ENCODE measurements around the gene MYCBP2. TPM values are rescaled to one million over a fixed set of nuclear protein-coding genes. Genes with fewer than 3 reads are reported as not detected.
A peak's percentile ranks its signal among the peaks of the same experiment; 100 is the strongest.
"Not testable (repeated sequence)": the region's sequence is repeated elsewhere in the genome, so short reads cannot be mapped to it uniquely, and the experiment has no call there.

Gene MYCBP2
- polyA plus RNA-seq, 2 of the 4 experiments (the other 2 are of a cell fraction): 15.8 to 37.8 TPM

- FAIRE-seq (no peak), DNase-seq (ENCODE audit: low read depth in 1 of 2, low spot score in 1 of 2) (no peak), ATAC-seq (no peak)
- TF ChIP-seq FOSL2 (IDR thresholded peaks at IDR 0.05) (no peak), FOSL2 (CRISPR knock-in tag; IDR thresholded peaks at IDR 0.05) (no peak), BCL3 (IDR thresholded peaks at IDR 0.05) (no peak), HOXB13 (CRISPR knock-in tag; IDR thresholded peaks at IDR 0.05; ENCODE audit: low read depth) (no peak), FOSB (CRISPR knock-in tag; IDR thresholded peaks at IDR 0.05) (no peak), HOXA7 (CRISPR knock-in tag; IDR thresholded peaks at IDR 0.05) (no peak), JUN (IDR thresholded peaks at IDR 0.05) (no peak), SREBF2 (IDR thresholded peaks at IDR 0.05) (no peak), EHMT2 (IDR thresholded peaks at IDR 0.05; ENCODE audit: low read depth) (no peak), TP53 (CRISPR knock-in tag; IDR thresholded peaks at IDR 0.05) (no peak), BHLHE40 (IDR thresholded peaks at IDR 0.05; ENCODE audit: low read depth, low read length) (no peak)
- no peak overlapping the region for H3K27ac ChIP-seq
- no peaks in the 10 kb centered on the region for H3K9me3 ChIP-seq
- no peaks in the 10 kb centered on the region for H3K4me1 ChIP-seq
- CTCF ChIA-PET: no interaction called here
- POLR2A ChIA-PET: no interaction called here
- WGBS (ENCODE audit: missing lambda C conversion rate): 95% methylated on average over 2 of the region's 2 CpGs
- H3K4me3 ChIP-seq: no peak overlapping the region
- no peak overlapping the region for H3K4me2 ChIP-seq
These were observed 317.9 kb downstream of the MYCBP2 start for GRCh38 chr13:77009011-77009410.

DNA sequence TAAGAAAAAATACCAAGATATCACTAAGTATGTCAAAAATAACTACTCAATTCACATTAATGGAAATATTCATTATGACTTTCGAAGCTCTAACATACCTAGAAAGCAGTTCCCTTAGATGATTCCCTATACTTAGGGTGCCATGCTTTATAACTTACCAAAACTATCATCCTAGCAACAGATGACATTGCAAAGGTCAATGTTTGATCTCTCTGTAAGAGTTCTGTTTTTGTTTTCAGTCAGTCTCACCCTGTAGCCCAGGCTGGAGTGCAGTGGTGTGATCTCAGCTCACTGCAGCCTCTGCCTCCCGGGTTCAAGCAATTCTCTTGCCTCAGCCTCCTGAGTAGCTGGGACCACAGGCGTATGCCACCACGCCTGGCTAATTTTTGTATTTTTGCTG is 318.6 kb downstream of the MYCBP2 start:
- WGBS (ENCODE audit: missing lambda C conversion rate): 93% methylated on average over 1 of the region's 4 CpGs
- H3K4me3 ChIP-seq; H3K4me1 ChIP-seq; H3K9me3 ChIP-seq; H3K4me2 ChIP-seq; H3K27ac ChIP-seq; DNase-seq (ENCODE audit: low read depth in 1 of 2, low spot score in 1 of 2); POLR2A ChIA-PET; CTCF ChIA-PET; FAIRE-seq; ATAC-seq: not testable (repeated sequence)
- TF ChIP-seq RFX5 (IDR thresholded peaks at IDR 0.05): peak; percentile 74; the same call in 1 of the 2 replicates

GRCh38 chr13:77002590-77003190 is 324.2 kb downstream of the MYCBP2 start:
- no peaks in the 10 kb centered on the region for H3K9me3 ChIP-seq
- H3K4me1 ChIP-seq: 0 out of 3 replicates have a peak, but pooled peaks cover 2% of the 10 kb centered on the region
- ChIA-PET POLR2A (interaction anchor here (1.0 kb wide), 1 partner anchor 9 kb away, joined by 3 read pairs; no protein-coding TSS in a partner anchor), CTCF (interaction anchor here (0.6 to 1.9 kb wide), 12 partner anchors 11 to 469 kb away, joined by 3 to 8 read pairs (median 3); partner anchors contain the start of gene CLN5)
- DNase-seq (ENCODE audit: low read depth in 1 of 2, low spot score in 1 of 2) (peak; percentile 22), FAIRE-seq (no peak), ATAC-seq (peak in 1 of 2 experiments; percentile 74; a peak in 3 of 6 replicates)
- 40% methylated on average over 7 of the region's 7 CpGs for WGBS (ENCODE audit: missing lambda C conversion rate)
- TF ChIP-seq, protein P1, sequence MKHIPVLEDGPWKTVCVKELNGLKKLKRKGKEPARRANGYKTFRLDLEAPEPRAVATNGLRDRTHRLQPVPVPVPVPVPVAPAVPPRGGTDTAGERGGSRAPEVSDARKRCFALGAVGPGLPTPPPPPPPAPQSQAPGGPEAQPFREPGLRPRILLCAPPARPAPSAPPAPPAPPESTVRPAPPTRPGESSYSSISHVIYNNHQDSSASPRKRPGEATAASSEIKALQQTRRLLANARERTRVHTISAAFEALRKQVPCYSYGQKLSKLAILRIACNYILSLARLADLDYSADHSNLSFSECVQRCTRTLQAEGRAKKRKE (CRISPR knock-in tag; IDR thresholded peaks at IDR 0.05; ENCODE audit: low read depth): no peak
- TF ChIP-seq, protein P2, sequence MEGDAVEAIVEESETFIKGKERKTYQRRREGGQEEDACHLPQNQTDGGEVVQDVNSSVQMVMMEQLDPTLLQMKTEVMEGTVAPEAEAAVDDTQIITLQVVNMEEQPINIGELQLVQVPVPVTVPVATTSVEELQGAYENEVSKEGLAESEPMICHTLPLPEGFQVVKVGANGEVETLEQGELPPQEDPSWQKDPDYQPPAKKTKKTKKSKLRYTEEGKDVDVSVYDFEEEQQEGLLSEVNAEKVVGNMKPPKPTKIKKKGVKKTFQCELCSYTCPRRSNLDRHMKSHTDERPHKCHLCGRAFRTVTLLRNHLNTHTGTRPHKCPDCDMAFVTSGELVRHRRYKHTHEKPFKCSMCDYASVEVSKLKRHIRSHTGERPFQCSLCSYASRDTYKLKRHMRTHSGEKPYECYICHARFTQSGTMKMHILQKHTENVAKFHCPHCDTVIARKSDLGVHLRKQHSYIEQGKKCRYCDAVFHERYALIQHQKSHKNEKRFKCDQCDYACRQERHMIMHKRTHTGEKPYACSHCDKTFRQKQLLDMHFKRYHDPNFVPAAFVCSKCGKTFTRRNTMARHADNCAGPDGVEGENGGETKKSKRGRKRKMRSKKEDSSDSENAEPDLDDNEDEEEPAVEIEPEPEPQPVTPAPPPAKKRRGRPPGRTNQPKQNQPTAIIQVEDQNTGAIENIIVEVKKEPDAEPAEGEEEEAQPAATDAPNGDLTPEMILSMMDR (IDR thresholded peaks at IDR 0.05): peak; percentile 53
- no peak for TF ChIP-seq NPAS2 (CRISPR knock-in tag; IDR thresholded peaks at IDR 0.05; ENCODE audit: borderline replicate concordance)
- peak; percentile 21; a peak in 2 of 5 replicates for TF ChIP-seq RAD21 (conservative IDR thresholded peaks at IDR 0.05 in 1 of 2, IDR thresholded peaks at IDR 0.05 in 1 of 2)
- no peak overlapping the region for H3K4me2 ChIP-seq
- no peak overlapping the region for H3K27ac ChIP-seq
- H3K4me3 ChIP-seq: no peak overlapping the region
